Measurements from ENCODE around the gene ADA. TPM values are rescaled to one million over a fixed set of nuclear protein-coding genes. Genes with fewer than 3 reads are reported as not detected.
"Not testable (repeated sequence)": the region's sequence is repeated elsewhere in the genome, so short reads cannot be mapped to it uniquely, and the experiment has no call there.

Gene ADA
- total RNA-seq, 4 donors from 2014 or later = 2.6 to 5.4 (median 2.9) TPM

GRCh38 chr20:44659931-44660330 lies 8.4 kb upstream of the ADA start:
- Histone ChIP-seq H3K4me1 (no peaks in the 10 kb centered on the region), H3K36me3 (no peaks in the 10 kb centered on the region), H3K27me3 (no peaks in the 10 kb centered on the region), H3K4me3 (no peak overlapping the region), H3K9me3 (no peaks in the 10 kb centered on the region), H3K27ac (no peak overlapping the region)
- 80 to 88% methylated on average over 1 to 2 of the region's 2 CpGs for WGBS, 2 donors (ENCODE audit: low coverage in 1 of 2)
- intact Hi-C loops (cut with DNase I; ENCODE audit: low total_unique reads) (no loop called here), in situ Hi-C loops (cut with MboI; ENCODE audit: low pct_ligation_motif_present in 1 of 4, low pct_unique_long_range_greater_than_20kb in 1 of 4, low sequenced_read_pairs in 3 of 4) (no loop called here)
- DNase-seq = no peak
- no peak for TF ChIP-seq EP300 (IDR thresholded peaks at IDR 0.05; ENCODE audit: low read depth)
- TF ChIP-seq POLR2A (IDR thresholded peaks at IDR 0.05) = no peak
- TF ChIP-seq CTCF (IDR thresholded peaks at IDR 0.05) = no peak
- TF ChIP-seq POLR2AphosphoS5 (IDR thresholded peaks at IDR 0.05) = no peak

GRCh38 chr20:44658810-44659209 lies 7.3 kb upstream of the ADA start:
- H3K4me1 ChIP-seq = no peaks in the 10 kb centered on the region
- DNase-seq = no peak
- H3K9me3 ChIP-seq = no peaks in the 10 kb centered on the region
- no peaks in the 10 kb centered on the region for H3K36me3 ChIP-seq
- H3K27ac ChIP-seq = no peak overlapping the region
- no peak overlapping the region for H3K4me3 ChIP-seq
- TF ChIP-seq POLR2A (IDR thresholded peaks at IDR 0.05) (no peak), CTCF (IDR thresholded peaks at IDR 0.05) (no peak)
- intact Hi-C loops (cut with DNase I; ENCODE audit: low total_unique reads) (no loop called here), in situ Hi-C loops (cut with MboI; ENCODE audit: low pct_ligation_motif_present in 1 of 4, low pct_unique_long_range_greater_than_20kb in 1 of 4, low sequenced_read_pairs in 3 of 4) (no loop called here)
- H3K27me3 ChIP-seq = no peaks in the 10 kb centered on the region

GRCh38 chr20:44657875-44658274 lies 6.4 kb upstream of the ADA start:
- Histone ChIP-seq H3K27me3 (no peaks in the 10 kb centered on the region), H3K9me3 (no peaks in the 10 kb centered on the region), H3K4me1 (peaks cover 0 to 3% (median under 1%) of the 10 kb centered on the region in 4 donors), H3K27ac (no peak overlapping the region), H3K4me3 (no peak overlapping the region), H3K36me3 (no peaks in the 10 kb centered on the region)
- WGBS, 2 donors (ENCODE audit: low coverage in 1 of 2) = 90% methylated on average over 2 of the region's 2 CpGs; no CpG with 5 or more reads in 1 of the 2 donors
- intact Hi-C loops (cut with DNase I; ENCODE audit: low total_unique reads) (no loop called here), in situ Hi-C loops (cut with MboI; ENCODE audit: low pct_ligation_motif_present in 1 of 4, low pct_unique_long_range_greater_than_20kb in 1 of 4, low sequenced_read_pairs in 3 of 4) (no loop called here)
- DNase-seq = no peak
- TF ChIP-seq CTCF (IDR thresholded peaks at IDR 0.05) (no peak), POLR2AphosphoS5 (IDR thresholded peaks at IDR 0.05) (no peak), EP300 (IDR thresholded peaks at IDR 0.05; ENCODE audit: low read depth) (no peak), POLR2A (IDR thresholded peaks at IDR 0.05) (no peak)

GRCh38 chr20:44656448-44656847 lies 4.9 kb upstream of the ADA start:
- DNase-seq = no peak
- Histone ChIP-seq H3K4me1 (peaks cover 0 to 8% (median 2%) of the 10 kb centered on the region in 4 donors), H3K9me3 (no peaks in the 10 kb centered on the region), H3K36me3 (no peaks in the 10 kb centered on the region), H3K4me3 (no peak overlapping the region), H3K27ac (no peak overlapping the region), H3K27me3 (no peaks in the 10 kb centered on the region)
- in situ Hi-C loops (cut with MboI; ENCODE audit: low pct_ligation_motif_present in 1 of 4, low pct_unique_long_range_greater_than_20kb in 1 of 4, low sequenced_read_pairs in 3 of 4) (no loop called here), intact Hi-C loops (cut with DNase I; ENCODE audit: low total_unique reads) (no loop called here)
- 47 to 83% methylated on average over 1 to 3 of the region's 3 CpGs for WGBS, 2 donors (ENCODE audit: low coverage in 1 of 2)
- TF ChIP-seq CTCF (IDR thresholded peaks at IDR 0.05) (no peak), POLR2A (IDR thresholded peaks at IDR 0.05) (no peak), POLR2AphosphoS5 (IDR thresholded peaks at IDR 0.05) (no peak), EP300 (IDR thresholded peaks at IDR 0.05; ENCODE audit: low read depth) (no peak)

- DNase-seq; H3K27me3 ChIP-seq; H3K36me3 ChIP-seq; H3K27ac ChIP-seq; intact Hi-C loops (cut with DNase I; ENCODE audit: low total_unique reads); H3K9me3 ChIP-seq; H3K4me3 ChIP-seq; in situ Hi-C loops (cut with MboI; ENCODE audit: low pct_ligation_motif_present in 1 of 4, low pct_unique_long_range_greater_than_20kb in 1 of 4, low sequenced_read_pairs in 3 of 4): not testable (repeated sequence)
- 94 to 97% methylated on average over 2 to 5 of the region's 5 CpGs for WGBS, 2 donors (ENCODE audit: low coverage in 1 of 2)
- H3K4me1 ChIP-seq = peaks cover 0 to 22% (median 11%) of the 10 kb centered on the region in 4 donors
Measured at GRCh38 chr20:44654210-44654609, 2.7 kb upstream of the ADA start.
